Gastrocnemius medialis (tissue), 4 donors: ENCODE measurements around the gene OR8B4.

ENCODE experiments used
- POLR2A ChIP-seq, 2 donors: fragments of 450-650 bp; IDR thresholded peaks; one replicate each; pipeline ENCODE4 v1.6.1; 2017; ENCODE audit warnings: antibody characterized with exemption in 2 of 2, mild to moderate bottlenecking in 2 of 2, moderate library complexity in 2 of 2
- TF ChIP-seq, protein P1 (sequence below), 5 experiments: fragments of 450-650 bp in 3 of 5; fragments of 200-600 bp in 2 of 5; sonication (generic) in 2 of 5; IDR thresholded peaks in 4 of 5; conservative IDR thresholded peaks in 1 of 5; 1 replicate in 4 of 5; 2 replicates in 1 of 5; pipeline ENCODE4 v1.5.1; 2016 to 2019; ENCODE audit warnings: antibody characterized with exemption in 5 of 5, mild to moderate bottlenecking in 3 of 5, moderate library complexity in 3 of 5

DNA sequence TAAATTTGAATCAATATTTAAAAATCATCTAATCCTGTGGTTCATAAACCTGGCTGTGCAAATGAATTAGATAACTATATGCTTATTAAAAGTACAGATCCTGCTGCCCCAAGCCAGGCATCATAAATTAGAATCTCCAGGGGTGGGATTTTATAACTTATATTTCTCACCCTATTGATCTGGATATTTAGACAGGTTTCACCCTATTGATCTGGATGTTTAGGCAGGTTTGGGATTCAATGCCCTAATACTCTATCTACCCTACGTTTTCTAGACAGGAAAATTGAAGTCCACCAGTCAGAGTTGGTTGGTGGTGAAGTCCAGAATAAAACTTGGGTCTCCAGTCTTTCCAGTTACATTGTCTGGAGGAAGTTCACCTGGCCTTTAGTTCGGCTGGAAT lies 18.2 kb upstream of the OR8B4 start:
- TF ChIP-seq, protein P1, sequence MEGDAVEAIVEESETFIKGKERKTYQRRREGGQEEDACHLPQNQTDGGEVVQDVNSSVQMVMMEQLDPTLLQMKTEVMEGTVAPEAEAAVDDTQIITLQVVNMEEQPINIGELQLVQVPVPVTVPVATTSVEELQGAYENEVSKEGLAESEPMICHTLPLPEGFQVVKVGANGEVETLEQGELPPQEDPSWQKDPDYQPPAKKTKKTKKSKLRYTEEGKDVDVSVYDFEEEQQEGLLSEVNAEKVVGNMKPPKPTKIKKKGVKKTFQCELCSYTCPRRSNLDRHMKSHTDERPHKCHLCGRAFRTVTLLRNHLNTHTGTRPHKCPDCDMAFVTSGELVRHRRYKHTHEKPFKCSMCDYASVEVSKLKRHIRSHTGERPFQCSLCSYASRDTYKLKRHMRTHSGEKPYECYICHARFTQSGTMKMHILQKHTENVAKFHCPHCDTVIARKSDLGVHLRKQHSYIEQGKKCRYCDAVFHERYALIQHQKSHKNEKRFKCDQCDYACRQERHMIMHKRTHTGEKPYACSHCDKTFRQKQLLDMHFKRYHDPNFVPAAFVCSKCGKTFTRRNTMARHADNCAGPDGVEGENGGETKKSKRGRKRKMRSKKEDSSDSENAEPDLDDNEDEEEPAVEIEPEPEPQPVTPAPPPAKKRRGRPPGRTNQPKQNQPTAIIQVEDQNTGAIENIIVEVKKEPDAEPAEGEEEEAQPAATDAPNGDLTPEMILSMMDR (IDR thresholded peaks at IDR 0.05 in 4 of 5, conservative IDR thresholded peaks at IDR 0.05 in 1 of 5), result no peak
- no peak for TF ChIP-seq POLR2A (IDR thresholded peaks at IDR 0.05)
